Measurements from ENCODE around the gene SOX9. TPM values are rescaled to one million over a fixed set of nuclear protein-coding genes. Genes with fewer than 3 reads are reported as not detected.

Gene SOX9
- total RNA-seq, 4 donors from 2014 or later, result 0.31 to 1.0 (median 0.56) TPM

DNA sequence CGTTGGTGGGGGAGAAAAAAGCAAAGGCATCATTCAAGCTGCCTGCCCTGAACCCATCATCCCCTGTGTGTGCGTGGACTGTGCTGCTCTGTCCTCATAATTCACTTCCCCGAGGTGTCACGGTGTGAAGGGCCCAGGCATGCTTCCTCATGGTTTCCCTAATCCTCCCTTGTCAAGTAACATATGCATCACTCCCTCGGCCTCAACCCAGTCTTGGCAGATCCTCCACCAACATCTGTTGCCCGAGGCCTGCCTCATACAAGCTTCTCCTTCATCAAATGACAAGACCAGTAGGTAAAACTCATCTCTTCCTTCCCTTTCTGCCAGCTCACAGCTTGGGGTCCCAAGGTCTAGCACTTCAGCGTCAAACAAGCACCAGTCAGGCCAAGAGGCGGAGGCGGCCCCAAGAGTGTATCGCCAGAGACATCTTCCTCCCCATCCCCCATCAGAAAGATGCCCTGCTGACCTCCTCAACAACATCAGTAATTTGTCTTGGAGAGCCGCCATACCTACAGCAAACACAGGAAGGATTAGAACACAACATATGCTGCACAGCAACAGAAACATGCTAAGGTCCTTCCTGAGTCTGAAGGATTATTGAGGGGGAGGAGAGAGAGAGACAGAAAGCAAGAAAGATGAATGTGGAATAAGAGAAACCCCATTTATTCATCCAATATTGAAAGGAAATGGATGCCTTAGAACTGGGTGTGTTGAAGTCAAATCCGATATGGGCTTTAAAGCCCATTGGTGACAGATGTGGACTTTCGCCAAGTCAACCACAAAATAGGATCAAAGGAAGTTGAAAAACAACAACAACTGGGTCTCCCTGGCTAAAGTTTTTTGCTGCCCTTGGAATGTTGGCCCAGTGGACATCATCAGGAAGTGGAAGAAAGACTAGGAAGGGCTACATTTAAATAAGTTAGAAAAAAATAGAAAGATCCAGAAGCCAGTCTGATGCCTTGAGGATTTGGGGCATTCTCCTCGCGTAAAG is 38.4 kb downstream of the SOX9 start:
- in situ Hi-C loops (cut with MboI; ENCODE audit: low sequenced_read_pairs in 4 of 4) (loop anchor here in 1 of 4 donors (25.0 kb wide), 1 partner anchor 253 kb away; no protein-coding TSS in a partner anchor), intact Hi-C loops (cut with DNase I; ENCODE audit: low total_unique reads) (no loop called here)
- H3K27ac ChIP-seq, result no peak overlapping the region
- H3K9me3 ChIP-seq, result no peaks in the 10 kb centered on the region
- ATAC-seq (no peak), DNase-seq (no peak)
- H3K27me3 ChIP-seq, result no peaks in the 10 kb centered on the region
- H3K4me3 ChIP-seq, result no peak overlapping the region
- H3K4me1 ChIP-seq, result no peaks in the 10 kb centered on the region
- H3K36me3 ChIP-seq, result no peaks in the 10 kb centered on the region
- TF ChIP-seq, protein P1, sequence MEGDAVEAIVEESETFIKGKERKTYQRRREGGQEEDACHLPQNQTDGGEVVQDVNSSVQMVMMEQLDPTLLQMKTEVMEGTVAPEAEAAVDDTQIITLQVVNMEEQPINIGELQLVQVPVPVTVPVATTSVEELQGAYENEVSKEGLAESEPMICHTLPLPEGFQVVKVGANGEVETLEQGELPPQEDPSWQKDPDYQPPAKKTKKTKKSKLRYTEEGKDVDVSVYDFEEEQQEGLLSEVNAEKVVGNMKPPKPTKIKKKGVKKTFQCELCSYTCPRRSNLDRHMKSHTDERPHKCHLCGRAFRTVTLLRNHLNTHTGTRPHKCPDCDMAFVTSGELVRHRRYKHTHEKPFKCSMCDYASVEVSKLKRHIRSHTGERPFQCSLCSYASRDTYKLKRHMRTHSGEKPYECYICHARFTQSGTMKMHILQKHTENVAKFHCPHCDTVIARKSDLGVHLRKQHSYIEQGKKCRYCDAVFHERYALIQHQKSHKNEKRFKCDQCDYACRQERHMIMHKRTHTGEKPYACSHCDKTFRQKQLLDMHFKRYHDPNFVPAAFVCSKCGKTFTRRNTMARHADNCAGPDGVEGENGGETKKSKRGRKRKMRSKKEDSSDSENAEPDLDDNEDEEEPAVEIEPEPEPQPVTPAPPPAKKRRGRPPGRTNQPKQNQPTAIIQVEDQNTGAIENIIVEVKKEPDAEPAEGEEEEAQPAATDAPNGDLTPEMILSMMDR (IDR thresholded peaks at IDR 0.05 in 4 of 5, conservative IDR thresholded peaks at IDR 0.05 in 1 of 5), result no peak
- no peak for TF ChIP-seq POLR2A (IDR thresholded peaks at IDR 0.05)

DNA sequence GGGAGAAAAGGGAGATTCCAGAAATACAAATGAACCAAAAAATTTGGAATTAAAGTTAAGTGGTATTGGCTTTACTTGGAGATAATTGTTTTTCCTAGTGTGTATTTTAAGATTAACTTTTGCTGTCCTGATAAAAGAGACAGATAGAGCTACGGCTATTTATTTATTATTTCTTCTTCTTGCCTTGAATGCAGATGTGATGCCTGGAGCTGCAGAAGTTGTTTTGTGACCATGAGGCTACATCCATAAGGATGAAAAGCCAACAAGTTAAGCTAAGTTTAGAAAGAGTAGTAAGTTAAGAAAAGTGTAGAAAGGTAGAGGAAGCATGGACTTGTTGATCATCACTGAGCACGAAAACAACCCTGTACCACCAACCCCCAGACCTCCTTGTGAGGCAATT is 41.7 kb downstream of the SOX9 start:
- ATAC-seq (no peak), DNase-seq (no peak)
- no peak for TF ChIP-seq POLR2A (IDR thresholded peaks at IDR 0.05)
- TF ChIP-seq, protein P1 (IDR thresholded peaks at IDR 0.05 in 4 of 5, conservative IDR thresholded peaks at IDR 0.05 in 1 of 5), result no peak
- in situ Hi-C loops (cut with MboI; ENCODE audit: low sequenced_read_pairs in 4 of 4), result loop anchor here in 1 of 4 donors (25.0 kb wide), 1 partner anchor 250 kb away; no protein-coding TSS in a partner anchor
- Histone ChIP-seq H3K27ac (no peak overlapping the region), H3K27me3 (no peaks in the 10 kb centered on the region), H3K9me3 (no peaks in the 10 kb centered on the region), H3K4me1 (no peaks in the 10 kb centered on the region), H3K4me3 (no peak overlapping the region), H3K36me3 (no peaks in the 10 kb centered on the region)
- intact Hi-C loops (cut with DNase I; ENCODE audit: low total_unique reads), result no loop called here

DNA sequence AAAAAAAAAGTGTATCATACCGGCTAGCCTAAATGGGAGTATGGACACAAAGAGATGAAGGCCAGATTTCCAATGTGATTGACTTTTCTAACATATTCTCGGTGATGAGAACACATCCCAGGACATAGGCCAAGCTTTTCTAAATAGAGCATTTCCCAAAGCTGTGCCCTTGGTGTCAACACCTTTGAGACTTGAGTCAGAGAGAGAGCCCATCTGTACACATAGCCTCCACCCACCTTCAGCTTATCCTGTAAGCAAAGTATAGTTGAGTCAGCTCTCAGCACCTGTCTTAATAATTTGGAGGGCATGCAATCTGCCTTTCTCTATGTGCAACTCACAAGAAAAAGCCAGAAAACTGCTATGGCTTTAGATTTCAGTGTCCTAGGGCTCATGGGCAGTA is 42.7 kb downstream of the SOX9 start:
- Histone ChIP-seq H3K4me1 (no peaks in the 10 kb centered on the region), H3K27me3 (no peaks in the 10 kb centered on the region), H3K27ac (no peak overlapping the region), H3K9me3 (no peaks in the 10 kb centered on the region), H3K36me3 (no peaks in the 10 kb centered on the region), H3K4me3 (no peak overlapping the region)
- intact Hi-C loops (cut with DNase I; ENCODE audit: low total_unique reads) (no loop called here), in situ Hi-C loops (cut with MboI; ENCODE audit: low sequenced_read_pairs in 4 of 4) (loop anchor here in 1 of 4 donors (25.0 kb wide), 1 partner anchor 249 kb away; no protein-coding TSS in a partner anchor)
- TF ChIP-seq, protein P1 (IDR thresholded peaks at IDR 0.05 in 4 of 5, conservative IDR thresholded peaks at IDR 0.05 in 1 of 5), result no peak
- no peak for TF ChIP-seq POLR2A (IDR thresholded peaks at IDR 0.05)
- DNase-seq (no peak), ATAC-seq (peak in 1 of 2 donors; percentile 44)

DNA sequence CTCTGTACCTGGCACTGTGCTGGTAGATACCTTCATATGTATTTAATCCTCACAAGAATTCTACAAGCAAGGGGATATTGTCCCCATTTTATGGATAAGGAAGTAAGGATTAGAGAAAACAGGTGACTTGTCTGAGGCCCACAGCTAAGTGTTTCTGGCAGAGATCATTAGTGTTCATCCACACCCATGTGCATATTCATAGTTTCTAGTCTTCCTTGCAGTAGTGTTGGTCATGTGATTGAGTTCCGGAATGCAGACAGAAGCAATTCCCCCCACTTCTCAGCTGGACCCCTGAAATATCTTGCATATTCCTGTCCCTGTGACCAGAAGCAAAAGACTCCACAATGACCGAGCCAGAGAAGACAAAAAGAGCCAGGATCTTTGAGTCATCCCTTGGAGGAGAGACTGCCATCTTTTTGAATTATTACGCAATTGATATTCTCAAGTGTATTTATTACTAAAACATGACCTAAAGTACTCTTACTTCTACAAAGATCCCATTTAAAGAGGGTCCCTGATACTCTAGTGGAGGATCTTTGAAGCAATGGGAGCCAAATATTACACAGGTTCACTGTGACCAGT is 43.4 kb downstream of the SOX9 start:
- ATAC-seq (peak in 1 of 2 donors; percentile 33), DNase-seq (no peak)
- Histone ChIP-seq H3K27ac (no peak overlapping the region), H3K4me1 (no peaks in the 10 kb centered on the region), H3K4me3 (no peak overlapping the region), H3K36me3 (no peaks in the 10 kb centered on the region), H3K9me3 (no peaks in the 10 kb centered on the region), H3K27me3 (no peaks in the 10 kb centered on the region)
- intact Hi-C loops (cut with DNase I; ENCODE audit: low total_unique reads) (no loop called here), in situ Hi-C loops (cut with MboI; ENCODE audit: low sequenced_read_pairs in 4 of 4) (loop anchor here in 1 of 4 donors (25.0 kb wide), 1 partner anchor 248 kb away; no protein-coding TSS in a partner anchor)
- TF ChIP-seq, protein P1 (IDR thresholded peaks at IDR 0.05 in 4 of 5, conservative IDR thresholded peaks at IDR 0.05 in 1 of 5), result no peak
- TF ChIP-seq POLR2A (IDR thresholded peaks at IDR 0.05), result no peak
